GM12891 (cell line): ENCODE measurements around the gene PCMTD2.

ENCODE experiments used
- DNase-seq: peaks from one replicate; pipeline ENCODE4 v3.0.0; 2011; ENCODE audit warnings: low spot score; ENCODE audit not compliant: insufficient read length
- FAIRE-seq: peaks from 2 replicates; lab custom pipeline; 2011; peaks lifted over from hg19 to GRCh38; lab: Jason Lieb, UNC
- PAX5 ChIP-seq: IDR thresholded peaks from 2 replicates; pipeline ENCODE4 v1.6.1; 2011; ENCODE audit warnings: low read length, moderate library complexity, mild to moderate bottlenecking; ENCODE audit not compliant: insufficient read depth, severe bottlenecking
- POLR2A ChIP-seq: IDR thresholded peaks from 2 replicates; pipeline ENCODE4 v1.6.1; 2011; ENCODE audit warnings: low read depth, low read length, control low read depth
- POLR2AphosphoS5 ChIP-seq: IDR thresholded peaks from 2 replicates; pipeline ENCODE4 v1.6.1; 2011; ENCODE audit warnings: low read depth, low read length, control low read depth
- POU2F2 ChIP-seq: IDR thresholded peaks from 2 replicates; pipeline ENCODE4 v1.6.1; 2011; ENCODE audit warnings: low read depth, mild to moderate bottlenecking, control low read depth, low read length, moderate library complexity
- SPI1 ChIP-seq: IDR thresholded peaks from 2 replicates; pipeline ENCODE4 v1.6.1; 2011; ENCODE audit warnings: low read depth, low read length, control low read depth
- TAF1 ChIP-seq: IDR thresholded peaks from 2 replicates; pipeline ENCODE4 v1.6.1; 2011; ENCODE audit warnings: low read depth, low read length, control low read depth

PCMTD2 gene

DNA sequence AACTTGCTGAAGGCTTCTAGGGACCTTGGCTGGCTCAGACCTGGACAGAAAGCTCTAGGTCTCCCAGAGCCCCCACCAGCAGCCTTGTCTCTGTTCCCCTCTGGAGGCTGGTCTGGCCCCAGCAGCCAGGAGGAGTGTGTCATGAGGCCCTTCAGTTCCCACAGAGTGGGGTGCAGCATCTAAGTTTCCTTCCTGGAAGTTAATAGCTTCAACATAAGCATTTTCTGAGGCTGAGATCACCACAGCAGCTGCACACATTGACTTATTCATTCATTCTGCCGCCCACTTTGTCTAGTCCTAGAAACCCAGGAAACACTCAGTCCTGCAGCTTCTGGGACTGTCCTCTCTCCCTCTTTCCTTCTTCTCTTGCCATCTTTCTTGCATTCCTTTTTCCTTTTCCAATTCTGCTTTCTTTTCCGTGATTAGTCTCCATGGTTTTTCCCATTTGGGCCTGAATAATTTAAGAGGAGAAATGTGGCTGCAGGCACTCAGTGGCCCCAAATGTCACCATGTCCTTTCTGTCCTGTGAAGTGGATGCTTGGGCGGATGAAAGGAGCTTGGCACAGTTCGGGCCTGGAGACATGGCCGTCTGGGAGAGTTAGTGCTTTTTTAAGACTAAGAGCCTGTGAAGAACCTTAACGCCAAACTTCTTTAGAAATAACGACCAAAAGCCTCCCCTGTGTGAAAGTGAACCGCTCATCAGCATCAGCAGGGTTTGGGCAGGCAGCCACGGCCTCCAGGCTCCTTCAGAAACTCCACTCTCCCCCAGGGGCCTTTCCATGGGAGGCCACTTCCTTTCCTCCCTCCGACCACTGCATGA, 31.0 kb upstream of the PCMTD2 start:
- no peak for FAIRE-seq
- DNase-seq, result no peak

DNA sequence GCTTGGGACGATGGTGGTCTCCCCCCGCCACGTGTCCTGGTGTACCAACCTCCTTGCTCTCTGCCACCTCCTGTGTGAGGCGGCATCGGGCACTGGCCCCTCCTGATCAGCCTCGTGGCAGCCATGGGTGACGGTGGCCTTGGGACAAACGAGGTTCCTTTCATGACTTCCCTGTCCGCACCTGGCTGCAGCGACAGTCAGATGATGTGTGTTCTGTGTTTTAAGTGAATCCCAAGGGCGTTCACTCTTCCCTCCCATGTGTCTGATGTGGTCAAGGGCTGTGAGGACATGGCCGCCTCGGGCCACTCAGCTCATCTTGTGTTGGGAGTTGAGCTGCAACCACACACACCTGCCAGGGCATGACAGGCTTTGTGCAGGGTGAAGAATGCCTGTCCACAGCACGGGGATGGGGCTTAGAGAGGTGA, 30.4 kb upstream of the PCMTD2 start:
- DNase-seq (no peak), FAIRE-seq (no peak)
- TF ChIP-seq TAF1 (no peak), POLR2AphosphoS5 (no peak), POU2F2 (no peak), POLR2A (no peak), SPI1 (no peak), PAX5 (no peak)

More for the DNA sequence above, 31.0 kb upstream of the PCMTD2 start:
- no peak for TF ChIP-seq TAF1
- no peak for TF ChIP-seq SPI1
- no peak for TF ChIP-seq POU2F2
- no peak for TF ChIP-seq POLR2A
- no peak for TF ChIP-seq PAX5
- no peak for TF ChIP-seq POLR2AphosphoS5

DNA sequence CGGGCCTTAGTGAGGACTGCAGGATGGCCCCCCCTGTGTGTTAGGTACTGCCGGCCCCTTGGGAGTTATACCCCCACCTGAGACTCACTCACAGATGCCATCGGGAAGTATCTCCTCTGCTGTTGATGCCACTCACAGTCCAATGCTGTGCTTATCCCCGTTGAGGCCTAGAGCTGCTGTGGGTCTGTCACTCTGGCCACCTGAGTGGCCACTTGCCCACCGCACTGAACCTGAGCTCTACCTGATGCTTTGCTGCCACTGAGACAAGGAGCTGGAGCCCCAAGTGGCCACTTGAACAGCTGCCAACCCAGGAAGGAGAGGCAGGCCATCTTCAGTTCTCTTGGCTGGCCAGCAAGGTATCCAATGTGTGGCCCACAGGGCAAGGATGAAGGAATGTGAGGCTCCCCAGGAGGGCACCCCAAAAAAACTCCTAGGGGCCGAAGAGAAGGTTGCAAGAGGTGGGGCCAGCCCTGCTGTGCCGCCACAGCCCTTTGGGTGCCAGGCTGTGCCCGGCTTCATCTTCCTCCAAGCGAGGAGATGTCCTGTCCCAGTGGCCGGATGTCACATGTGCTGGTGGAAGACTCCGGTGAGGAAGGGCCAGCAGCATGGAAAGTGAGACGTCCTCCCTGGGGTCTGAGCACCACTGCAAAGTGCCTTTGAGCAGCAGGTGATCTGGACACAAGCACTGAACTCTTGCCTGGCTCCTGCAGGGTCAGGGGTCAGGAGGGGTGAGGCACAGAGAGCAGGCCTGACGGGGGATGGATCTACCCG, 29.5 kb upstream of the PCMTD2 start:
- no peak for TF ChIP-seq POLR2A
- TF ChIP-seq POU2F2, result no peak
- no peak for TF ChIP-seq POLR2AphosphoS5
- TF ChIP-seq TAF1, result no peak
- no peak for TF ChIP-seq SPI1
- TF ChIP-seq PAX5, result no peak
- FAIRE-seq, result no peak
- DNase-seq, result no peak

DNA sequence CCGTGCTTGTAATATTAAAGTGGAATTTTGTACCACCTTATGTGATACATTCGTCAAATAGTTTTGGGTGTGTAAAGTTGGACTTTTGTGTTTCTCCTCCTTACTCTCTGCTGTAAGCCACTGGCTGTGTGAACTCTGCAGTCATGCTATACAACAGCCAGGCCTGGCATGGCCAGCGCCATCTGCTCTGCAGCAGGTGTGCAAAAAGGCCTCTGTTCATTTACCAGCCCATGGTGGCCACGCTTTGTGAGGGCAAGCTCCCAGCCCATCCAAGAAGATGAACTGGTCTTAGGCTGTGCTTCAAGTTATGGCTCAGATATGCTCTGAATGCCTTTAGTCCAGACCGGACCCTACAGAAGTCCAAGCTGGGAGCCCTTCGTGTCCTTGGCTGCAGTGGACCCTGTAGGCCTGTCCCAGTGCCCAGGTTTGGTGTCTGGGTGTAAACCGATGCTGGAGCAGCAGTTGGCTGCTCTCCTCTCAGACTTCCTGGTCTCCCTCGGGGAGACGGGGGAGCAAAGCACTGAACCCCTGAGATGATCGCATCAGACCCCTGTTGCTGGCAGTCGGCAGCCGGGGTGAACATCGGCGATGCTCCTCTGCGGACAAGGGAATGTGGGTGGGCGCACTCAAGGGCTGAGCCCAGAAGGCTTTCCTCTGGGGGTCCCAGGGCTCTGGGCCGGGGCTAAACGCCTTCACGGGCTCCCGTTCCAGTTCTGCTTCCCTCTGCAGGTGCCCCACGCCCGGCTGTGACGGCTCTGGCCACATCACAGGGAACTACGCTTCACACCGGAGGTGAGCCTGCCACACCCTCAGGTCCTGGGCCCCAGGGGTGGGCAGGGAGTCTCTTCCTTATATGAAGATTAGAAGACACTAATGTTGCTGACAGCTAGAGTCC, 28.6 kb upstream of the PCMTD2 start:
- FAIRE-seq (no peak), DNase-seq (no peak)
- no peak for TF ChIP-seq POU2F2
- no peak for TF ChIP-seq SPI1
- no peak for TF ChIP-seq PAX5
- no peak for TF ChIP-seq TAF1
- TF ChIP-seq POLR2AphosphoS5, result no peak
- TF ChIP-seq POLR2A, result no peak

DNA sequence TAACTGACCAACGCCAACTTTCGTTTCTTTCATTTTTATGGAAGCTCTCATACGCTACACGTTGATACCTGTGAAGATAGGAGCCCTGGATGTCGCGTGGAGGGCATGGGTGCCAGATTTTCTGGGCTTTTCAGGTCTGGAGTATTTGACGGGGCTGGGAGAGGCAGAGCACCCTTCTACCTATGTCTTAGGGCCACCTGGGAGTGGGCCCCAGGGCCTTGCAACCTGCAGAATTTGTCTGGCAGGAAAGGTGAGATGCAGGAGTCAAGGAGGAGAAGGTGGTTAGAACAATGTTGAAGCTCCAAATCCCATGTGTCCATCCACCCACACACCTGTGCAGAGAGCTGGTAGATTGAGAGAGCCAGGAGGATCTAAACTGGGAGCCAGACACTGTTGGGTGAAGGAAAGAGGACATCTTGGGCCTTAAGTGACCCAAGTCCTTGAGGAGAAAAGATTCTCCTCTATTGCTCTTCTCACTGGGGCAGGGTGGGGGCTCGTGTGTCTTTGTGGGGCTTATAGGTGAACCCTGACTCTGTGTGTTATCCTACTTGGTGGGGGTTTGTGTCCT, 27.4 kb upstream of the PCMTD2 start:
- TF ChIP-seq PAX5 (no peak), POLR2A (no peak), SPI1 (no peak), POU2F2 (no peak), TAF1 (no peak), POLR2AphosphoS5 (no peak)
- DNase-seq (no peak), FAIRE-seq (no peak)

DNA sequence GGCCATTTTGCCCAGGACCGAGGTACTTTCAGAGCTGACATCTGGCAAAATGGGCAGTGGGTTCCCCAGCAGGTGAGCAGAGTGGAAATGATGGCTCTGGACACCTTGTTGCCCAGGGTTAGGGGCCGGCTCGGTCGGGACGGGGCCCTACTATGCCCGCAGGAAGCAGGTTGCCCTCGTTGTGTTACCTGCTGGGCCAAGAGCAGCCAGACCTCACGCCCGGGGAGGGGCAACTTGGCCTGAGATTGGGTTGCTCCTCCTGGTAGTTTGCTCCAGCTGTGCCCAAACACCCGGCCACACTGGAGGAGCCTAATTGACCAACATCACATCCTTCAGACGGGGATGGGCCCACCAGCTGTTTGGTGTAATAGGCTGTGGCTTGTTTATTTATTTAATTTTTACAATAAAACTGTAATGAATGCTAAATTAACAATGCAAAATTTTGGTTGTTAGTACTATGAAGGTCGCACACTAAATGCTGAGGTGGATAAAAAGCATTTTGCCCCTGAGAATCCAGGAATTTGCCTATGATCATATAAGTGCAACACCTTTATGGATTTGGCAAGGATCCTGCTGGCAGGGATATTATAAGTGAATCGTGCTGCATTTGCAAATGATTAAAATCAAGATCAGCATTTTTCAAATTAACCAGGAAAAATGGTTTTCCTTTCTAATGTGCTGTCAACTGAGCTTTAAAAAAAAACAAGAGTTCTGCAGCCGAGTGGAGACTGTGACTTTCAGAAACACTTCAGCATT, 26.6 kb upstream of the PCMTD2 start:
- DNase-seq (no peak), FAIRE-seq (no peak)
- TF ChIP-seq SPI1 (no peak), PAX5 (no peak), POU2F2 (no peak), POLR2AphosphoS5 (no peak), TAF1 (no peak), POLR2A (no peak)

DNA sequence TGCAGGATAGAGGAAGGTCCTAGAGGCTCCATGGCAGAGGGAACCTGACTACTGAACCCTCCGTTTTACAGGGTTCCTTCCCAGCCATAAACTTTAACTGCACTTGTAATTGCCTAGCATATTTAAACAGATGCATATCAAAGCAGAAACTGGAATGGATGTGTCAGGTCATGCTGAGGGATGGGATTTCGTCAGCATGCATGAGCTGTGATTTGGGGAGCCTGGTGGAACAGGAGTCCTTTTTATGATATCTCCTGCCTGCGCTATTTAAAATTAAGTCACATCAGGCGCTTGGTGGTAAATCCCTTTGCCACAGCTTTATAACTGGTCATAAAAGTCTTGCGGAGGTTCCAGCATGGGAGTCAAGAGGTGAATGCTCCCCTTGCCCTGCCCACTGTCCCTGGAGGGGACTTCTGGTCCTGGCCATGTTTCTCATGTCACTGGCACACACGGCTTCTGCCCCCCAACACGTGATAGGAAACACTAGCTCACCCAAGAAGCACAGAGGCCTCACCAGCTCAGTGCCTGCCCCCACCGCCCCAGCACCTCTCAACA, 26.0 kb upstream of the PCMTD2 start:
- no peak for TF ChIP-seq SPI1
- TF ChIP-seq TAF1, result no peak
- TF ChIP-seq POLR2A, result no peak
- no peak for TF ChIP-seq PAX5
- TF ChIP-seq POLR2AphosphoS5, result no peak
- TF ChIP-seq POU2F2, result no peak
- DNase-seq (no peak), FAIRE-seq (no peak)

DNA sequence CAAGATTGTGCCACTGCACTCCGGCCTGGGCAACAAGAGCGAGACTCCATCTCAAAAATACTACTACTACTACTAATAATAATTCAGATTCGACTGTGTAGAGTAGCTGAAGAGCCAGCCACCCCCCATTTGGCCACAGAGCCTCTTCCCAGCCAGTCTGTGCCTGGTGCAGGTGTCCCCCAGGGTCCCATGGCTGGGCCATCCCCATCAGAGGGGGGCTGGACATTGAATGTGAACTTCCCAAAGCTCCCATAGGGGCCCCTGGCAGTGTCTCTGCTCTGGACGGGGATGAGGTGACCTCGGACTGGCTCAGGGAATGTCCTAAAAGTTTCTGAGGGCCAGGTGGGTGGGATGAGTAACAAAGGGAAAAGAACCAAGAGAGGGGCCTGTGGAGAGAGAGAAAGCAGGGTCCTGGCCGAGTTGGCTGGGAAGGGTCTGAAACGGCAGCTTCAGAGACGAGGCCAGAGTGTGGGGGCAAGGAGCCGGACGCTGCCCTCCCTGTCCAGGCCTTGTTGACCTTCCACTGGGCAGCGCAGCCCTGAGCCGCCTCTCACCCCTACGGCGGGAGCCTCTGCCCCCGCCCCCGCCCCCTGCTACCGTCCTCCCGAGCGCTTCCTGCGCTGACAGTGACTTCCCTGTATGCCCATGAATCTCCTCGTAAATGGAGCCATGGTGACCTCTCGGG, 24.9 kb upstream of the PCMTD2 start:
- FAIRE-seq, result no peak
- no peak for DNase-seq
- TF ChIP-seq POLR2A (no peak), TAF1 (no peak), POLR2AphosphoS5 (no peak), POU2F2 (no peak), SPI1 (no peak), PAX5 (no peak)
